Left ventricle myocardium superior (tissue), 1 donor: ENCODE measurements around the gene ADNP. TPM values are rescaled to one million over a fixed set of nuclear protein-coding genes. Genes with fewer than 3 reads are reported as not detected.

Source experiments
- ATAC-seq: fragments of 200-7000 bp; cut with Tn5 transposase; one replicate; pipeline ENCODE4 v1.9.1; 2020; ENCODE audit warnings: mild to moderate bottlenecking, moderate library complexity
- DNase-seq: peaks from one replicate; pipeline ENCODE4 v3.0.0-alpha.2; 2020
- intact Hi-C: fragments of 100-400 bp; cut with micrococcal nuclease; formaldehyde crosslinking; loops from one replicate; pipeline ENCODE4 v1.11.0; 2022
- total RNA-seq: library from RNA; stranded (reverse); fragmentation: NEBNext Ultra II Directional; extraction: Animal tissue kit (Norgen Biotek cat#: 25700); gene quantifications from one replicate; pipeline ENCODE4 v1.2.1, GENCODE V29; 2021
- donor health status: DM: no; HTN: yes; CAD: no; lungs with severe emphysema.

Gene ADNP
- total RNA-seq, 1 donor from 2014 or later = 34.2 TPM

DNA sequence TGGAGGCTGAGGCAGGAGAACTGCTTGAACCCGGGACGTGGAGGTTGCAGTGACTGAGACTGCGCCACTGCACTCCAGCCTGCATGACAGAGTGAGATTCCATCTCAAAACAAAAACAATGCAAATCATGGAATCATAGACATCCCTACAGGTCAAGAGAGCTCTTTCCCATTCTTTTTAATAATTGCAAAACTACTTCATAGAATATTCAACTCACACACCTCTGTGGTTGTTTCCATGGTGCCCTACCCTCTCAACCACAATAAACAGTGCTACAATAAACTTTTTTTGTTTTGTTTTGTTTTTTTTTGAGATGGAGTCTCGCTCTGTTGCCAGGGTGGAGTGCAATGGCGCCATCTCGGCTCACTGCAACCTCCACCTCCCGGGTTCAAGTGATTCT lies 11.8 kb upstream of the ADNP start:
- intact Hi-C loops = no loop called here
- ATAC-seq = no peak

DNA sequence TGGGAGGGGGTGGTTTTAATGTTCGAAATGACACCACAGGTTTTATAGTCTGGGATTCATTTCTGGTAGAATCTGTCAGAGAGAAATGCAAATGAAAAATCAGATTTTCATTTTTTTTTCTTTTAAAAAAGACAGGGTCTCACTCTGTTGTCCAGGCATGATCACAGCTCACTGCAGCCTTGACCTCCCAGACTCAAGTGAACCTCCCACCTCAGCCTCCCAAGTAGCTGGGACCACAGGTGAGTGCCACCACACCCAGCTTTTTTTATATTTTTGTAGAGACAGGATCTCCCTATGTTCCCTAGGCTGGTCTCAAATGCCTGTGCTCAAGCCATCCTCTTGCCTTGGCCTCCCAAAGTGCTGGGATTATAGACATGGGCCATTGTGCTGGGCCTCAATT lies 2.4 kb upstream of the ADNP start:
- ATAC-seq (no peak), DNase-seq (no peak)
- intact Hi-C loops = loop anchor here (2.0 kb wide), 1 partner anchor 25 kb away; the partner anchor contains the start of genes DPM1 and MOCS3

More for the DNA sequence above, 11.8 kb upstream of the ADNP start:
- DNase-seq = no peak

DNA sequence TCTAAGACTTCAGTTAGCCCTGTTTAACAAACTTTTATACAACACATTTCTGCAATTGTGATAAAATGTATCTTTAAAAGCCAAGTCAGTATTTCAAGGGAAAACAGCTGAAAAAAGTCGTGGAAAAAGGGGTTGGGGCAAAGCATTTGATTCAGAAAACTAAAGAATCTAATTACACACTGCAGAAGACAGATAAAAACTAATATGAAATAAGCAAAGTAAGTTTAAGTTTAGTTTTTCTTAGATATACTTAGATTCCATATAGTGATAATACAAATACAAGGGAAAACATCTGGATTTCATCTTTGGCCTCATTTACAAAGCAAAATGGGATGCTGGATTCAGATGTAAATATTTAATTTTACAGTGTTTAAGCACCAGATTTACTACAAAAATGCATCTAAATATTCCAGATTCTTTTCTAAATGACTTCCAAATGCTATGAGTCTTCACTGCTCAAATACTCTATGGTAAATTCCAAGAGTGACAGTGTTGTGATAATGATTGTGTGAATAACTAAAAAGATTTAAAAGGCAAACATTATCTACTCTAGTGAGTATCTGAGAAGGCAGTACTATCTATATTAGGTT lies 1.5 kb upstream of the ADNP start:
- DNase-seq (no peak), ATAC-seq (no peak)
- intact Hi-C loops = loop anchor here (2.0 kb wide), 1 partner anchor 26 kb away; the partner anchor contains the start of genes DPM1 and MOCS3

DNA sequence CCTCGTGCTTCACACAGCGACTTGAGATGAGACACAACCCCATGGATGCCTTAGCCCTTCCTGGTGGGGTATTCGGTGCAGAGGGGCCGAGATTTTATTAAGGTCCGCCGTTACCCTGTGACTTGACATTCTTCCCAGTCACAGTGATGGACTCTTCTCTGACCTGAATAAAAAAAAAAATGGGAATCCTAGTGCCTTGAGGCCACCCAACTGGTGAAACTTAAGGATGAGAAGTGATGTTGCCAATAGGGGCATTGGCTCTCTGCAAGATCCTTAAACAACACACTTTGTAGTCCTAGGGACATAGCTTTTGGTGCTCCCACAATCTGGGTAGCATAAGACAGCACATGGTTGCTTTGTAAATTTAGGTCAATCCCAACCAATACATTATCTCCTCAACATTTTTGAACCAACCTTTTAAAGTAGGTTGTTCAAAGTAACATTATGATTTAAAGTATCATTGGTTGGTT lies 814 bp upstream of the ADNP start:
- intact Hi-C loops = loop anchor here (2.0 kb wide), 1 partner anchor 27 kb away; the partner anchor contains the start of genes DPM1 and MOCS3
- DNase-seq (no peak), ATAC-seq (no peak)

DNA sequence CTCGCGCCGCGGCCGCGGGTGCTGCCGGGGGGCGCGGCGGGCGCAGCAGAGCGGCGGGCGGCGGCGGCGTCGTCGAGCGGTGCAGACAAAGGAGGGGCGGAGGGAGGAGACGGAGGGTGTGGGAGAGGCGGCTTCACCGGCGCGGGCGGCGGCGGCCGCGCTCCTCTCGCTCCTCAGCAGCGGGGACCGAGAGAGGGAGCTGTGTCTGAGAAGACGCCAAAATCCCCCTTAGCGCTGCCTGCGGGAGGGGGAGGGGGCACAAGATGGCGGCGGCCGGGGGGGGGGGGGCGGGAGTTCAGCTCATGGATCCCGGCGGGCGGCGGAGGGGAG lies 296 bp downstream of the ADNP start:
- intact Hi-C loops = no loop called here
- no peak for DNase-seq
- ATAC-seq = peak; percentile 58

DNA sequence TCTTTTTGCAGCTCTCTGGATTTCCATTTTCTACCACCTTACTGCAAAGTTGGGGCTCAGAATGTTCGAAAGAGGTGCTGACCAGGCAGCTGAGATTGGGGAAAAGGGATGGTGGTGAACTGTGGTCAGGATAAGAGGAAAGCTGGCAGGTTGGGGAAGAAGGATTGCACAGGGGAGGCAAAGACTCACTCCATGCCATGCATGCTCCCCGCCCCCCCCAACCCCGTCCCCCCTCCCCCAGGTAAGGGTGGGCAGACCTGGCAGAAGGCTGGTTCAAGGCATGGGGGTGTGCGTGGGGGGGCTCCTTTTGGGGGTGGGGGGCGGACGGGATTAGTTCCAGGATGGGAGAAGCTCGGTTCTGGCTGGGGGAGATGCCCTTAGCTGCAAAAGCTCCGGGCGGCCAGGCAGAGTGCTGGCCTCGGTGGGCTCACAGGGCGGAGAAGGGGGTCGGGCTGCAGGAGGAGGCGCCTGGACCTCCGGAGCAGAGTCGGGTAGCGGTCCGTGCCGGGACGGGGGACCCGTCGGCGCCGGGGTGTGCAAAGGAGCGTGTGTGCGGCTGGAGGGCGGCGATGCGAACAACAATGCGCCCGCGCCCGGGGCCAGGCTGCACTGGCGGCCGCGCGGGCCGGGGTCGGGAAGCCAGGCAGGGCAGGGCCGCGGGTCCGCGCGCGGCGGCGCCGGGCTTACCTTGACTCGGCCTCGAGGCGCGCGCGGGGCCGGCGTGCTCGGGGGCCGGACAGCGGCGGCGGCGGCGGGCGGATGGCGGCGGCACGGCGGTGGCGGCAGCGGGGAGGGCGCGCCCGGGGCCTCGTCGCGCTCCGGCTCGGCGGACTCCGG lies 880 bp downstream of the ADNP start:
- DNase-seq (peak; percentile 63), ATAC-seq (peak; percentile 3)
- intact Hi-C loops = no loop called here

DNA sequence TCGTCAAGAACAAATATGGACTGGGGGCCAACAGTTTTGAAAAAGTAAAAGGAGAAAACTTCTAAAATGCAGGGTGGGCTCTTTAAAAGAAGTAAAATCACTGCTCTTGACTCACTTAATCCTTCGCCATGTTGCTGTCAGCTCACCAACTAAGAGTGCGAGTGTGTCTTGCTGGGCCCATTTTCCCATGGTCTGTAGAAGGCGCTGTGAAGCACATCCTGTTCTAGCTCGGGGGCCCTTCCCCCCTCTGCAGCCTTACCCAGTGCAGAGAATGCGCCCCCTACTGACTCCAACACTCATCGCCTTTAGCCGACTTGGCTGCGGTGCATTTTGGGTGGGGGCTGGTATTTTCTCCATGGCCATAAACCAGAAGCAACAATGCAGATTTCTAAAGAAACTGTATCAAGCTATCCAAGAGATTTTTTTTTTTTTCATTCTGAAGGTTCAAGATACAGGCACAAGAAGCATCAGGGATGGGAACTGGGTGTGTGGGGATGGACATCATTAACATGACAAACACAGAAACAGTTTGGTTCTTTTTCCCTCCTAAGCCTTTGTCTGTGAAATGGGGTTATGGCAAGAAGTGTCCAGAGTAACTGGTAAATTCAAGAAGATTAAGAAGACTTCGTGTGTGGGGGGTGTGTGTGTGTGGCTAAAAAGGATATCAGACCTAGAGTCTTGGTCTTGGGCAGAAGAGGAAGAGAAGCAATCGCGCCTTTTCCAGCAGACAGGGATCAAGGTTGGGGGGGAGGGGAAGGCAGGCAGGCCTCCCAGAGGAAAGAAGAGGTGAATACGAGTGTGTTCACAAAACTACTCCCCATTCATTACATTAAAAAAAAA lies 1.7 kb downstream of the ADNP start:
- ATAC-seq = peak; percentile 56
- intact Hi-C loops = no loop called here
- peak; percentile 86 for DNase-seq

DNA sequence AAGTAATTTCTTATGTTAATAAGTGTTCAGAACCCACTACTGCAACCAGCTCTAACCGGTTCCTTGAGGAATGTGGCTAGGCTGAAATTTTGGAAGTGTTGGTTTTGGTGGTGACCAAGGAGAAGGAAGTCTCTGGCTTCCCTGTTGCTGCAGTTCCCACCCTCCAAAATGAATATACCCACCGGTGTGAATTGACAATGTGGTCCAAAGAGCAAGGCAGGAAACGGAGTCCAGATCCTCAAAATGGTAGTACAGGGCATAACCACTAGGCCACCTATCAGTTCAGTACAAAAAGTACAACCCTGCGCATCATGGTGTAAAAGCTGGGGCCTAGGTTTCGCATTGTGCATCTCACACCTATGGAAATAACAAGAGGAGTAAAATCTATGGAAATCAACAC lies 2.8 kb downstream of the ADNP start:
- DNase-seq (no peak), ATAC-seq (no peak)
- intact Hi-C loops = no loop called here

DNA sequence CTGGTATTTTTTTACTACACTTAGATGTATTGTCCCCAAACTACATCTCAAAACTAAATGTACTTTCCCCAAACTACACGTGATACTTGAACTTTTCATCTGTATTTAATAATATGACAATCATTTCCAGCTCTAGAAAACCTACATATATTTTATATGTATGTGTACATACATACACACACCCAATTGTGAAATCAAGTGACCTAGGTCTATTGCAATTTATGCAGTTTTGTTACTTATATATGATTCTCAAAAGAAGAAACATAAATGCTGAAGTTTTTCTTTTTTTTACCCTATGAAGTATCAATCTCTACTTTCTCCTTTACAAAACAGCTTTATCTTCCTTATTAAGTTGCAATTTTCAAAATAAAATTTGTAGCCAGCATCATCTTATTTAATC lies 4.7 kb downstream of the ADNP start:
- no peak for ATAC-seq
- intact Hi-C loops = no loop called here

DNA sequence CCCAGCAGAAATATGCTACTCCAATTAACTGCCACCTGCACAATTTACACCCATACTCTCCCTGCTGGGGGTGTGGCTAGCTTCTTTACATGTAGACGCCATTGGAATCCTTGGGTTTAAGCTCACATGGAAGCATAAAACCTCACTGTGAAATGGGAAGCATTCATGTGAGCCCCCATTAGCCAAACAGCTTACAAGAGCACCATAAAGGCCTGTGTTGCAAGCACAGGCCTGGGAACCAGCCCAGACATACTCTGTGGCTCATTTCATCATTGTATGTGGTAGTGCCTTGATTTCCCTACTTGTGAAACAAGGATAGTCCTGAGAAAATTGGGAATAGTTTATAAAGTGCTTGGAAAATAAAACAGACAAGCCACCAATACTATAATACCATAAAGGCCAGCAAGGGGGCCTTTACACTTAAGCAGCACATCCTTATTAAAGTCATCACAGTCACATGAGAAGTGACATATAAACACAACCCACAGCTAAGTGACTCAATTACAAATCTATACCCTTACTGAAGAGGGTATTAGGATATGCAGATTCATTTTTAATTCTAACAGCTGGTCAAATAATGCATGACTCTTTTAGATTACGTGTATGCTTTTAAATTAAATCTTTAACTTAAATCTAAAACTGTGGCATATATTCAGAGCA lies 6.8 kb downstream of the ADNP start:
- intact Hi-C loops = no loop called here
- no peak for DNase-seq
- no peak for ATAC-seq

More for the DNA sequence above, 4.7 kb downstream of the ADNP start:
- DNase-seq = no peak

DNA sequence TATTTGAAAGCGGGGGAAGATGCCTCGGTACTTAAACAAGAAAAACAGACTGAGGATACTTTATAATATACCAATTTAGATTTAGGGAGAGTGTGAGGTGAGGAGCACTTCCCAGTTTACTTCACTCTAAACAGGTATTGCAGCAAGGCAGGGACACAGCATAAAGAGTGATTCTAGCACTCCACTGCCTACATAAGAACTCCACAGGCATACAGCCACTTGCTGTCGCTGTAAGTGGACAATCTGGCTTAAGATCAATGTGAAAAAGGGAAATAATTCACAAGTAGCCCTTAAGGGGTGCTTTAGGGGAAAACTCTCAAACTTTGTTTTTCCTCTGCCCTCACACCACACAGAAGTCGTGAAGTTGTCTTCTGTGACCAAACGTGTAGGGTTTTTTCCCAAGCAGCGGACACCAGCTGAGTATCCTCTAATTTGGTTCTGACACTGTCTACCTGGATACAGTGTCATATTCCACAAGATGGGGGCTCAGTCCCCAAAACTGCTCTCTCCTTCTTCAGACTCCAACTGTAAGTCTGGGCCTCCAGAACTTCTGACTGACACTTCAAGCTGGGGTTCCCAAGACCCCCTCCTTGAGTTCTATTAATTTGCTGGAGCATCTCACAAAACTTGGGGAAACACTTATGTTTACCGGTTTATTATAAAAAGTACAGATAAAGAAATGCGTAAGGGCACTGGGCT lies 9.3 kb downstream of the ADNP start:
- intact Hi-C loops = no loop called here
- DNase-seq (no peak), ATAC-seq (no peak)

DNA sequence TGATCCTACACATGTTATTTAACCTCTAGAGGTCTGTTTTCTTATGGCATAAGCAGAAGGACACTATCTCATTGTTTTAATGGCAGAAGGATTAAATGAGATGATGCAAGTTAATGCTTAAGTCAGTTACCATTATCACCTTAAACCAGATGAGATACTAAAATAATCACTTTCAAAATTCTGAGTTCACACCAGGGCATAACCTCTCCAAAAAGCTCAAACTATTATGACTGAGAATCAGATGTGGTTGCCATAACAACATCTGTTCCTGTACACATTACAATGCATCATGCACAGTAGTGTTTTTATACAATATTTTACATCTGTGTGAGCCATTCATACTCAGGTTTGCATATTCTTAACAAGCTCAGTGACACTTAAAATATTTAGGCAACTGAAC lies 10.2 kb downstream of the ADNP start:
- DNase-seq (no peak), ATAC-seq (no peak)
- intact Hi-C loops = no loop called here

DNA sequence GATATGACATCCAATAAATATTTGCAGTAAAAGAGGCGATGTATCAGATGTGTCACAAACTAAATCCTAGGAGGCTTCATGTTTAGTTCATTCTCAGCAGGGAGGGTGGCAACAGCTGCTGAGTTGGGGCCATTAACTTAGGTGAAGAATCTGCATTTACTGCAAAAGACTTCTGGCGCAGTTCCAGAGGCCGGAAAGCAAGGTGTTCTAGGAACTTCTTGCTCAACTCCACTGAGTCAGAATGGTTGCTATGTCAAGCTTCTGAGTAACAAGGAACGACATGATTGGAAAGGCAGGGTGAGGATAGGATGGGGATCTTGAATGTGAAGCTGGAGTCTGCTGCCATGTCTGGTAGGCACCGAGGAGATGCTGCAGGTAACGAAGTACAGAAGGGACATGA lies 11.7 kb downstream of the ADNP start:
- ATAC-seq = no peak
- no peak for DNase-seq
- intact Hi-C loops = no loop called here

DNA sequence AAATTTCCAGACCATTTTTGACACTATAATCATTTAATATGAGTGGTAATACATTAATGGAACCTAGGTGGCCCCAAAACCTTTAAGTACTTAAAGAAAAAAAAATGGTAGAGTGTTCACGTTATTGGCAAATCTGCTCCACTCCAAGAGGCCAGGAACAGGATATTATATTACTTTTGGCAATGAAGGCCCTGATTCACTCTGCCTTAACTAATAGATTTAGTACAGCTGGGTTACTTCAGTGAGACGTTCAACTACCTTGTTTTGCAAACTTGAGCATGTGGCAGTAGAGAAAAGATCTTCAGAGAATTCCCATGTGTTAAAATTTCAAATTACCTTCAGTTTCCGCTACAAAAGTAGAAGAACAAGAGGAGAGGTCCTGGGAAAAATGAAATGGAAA lies 12.8 kb downstream of the ADNP start:
- intact Hi-C loops = no loop called here

DNA sequence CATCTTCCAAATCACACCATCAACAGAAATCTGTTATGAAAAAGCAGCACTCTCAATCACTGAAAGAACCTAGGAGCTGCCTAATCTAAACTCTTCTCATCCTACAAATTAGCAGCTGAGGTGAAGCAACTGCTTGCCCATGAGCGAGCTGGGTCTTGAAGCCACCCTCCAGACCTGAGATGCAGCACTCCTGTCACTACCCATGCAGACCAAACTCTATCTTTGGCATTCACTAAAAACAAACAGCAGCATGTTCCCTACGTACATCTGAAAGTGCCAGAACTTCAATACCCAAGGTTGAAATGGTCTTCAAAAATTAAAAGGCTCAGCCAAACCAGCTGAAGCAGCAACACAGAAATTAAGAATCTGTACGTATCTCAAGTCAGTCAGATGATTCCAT lies 14.3 kb downstream of the ADNP start:
- intact Hi-C loops = no loop called here
- DNase-seq (no peak), ATAC-seq (no peak)

More for the DNA sequence above, 12.8 kb downstream of the ADNP start:
- no peak for ATAC-seq
- no peak for DNase-seq

DNA sequence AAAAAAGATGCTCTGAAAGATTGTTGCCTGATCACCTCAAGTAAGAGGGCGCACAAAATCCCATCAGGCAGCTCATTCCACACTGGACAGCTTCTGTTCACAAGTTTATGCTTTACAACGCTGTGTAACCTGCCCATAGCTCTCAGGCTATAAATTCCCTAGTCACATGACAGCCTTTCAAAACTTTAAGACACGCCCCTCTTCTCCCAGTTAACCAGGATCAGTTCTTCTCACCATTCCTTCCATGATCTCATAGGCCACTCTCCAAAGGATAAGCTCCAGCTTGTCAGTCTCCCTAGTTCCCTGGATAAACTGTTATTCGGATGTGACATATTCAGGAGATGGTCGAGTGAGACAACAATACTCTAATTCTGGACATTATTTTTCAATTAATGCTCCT lies 15.0 kb downstream of the ADNP start:
- peak; percentile 84 for ATAC-seq
- no peak for DNase-seq
- intact Hi-C loops = no loop called here

DNA sequence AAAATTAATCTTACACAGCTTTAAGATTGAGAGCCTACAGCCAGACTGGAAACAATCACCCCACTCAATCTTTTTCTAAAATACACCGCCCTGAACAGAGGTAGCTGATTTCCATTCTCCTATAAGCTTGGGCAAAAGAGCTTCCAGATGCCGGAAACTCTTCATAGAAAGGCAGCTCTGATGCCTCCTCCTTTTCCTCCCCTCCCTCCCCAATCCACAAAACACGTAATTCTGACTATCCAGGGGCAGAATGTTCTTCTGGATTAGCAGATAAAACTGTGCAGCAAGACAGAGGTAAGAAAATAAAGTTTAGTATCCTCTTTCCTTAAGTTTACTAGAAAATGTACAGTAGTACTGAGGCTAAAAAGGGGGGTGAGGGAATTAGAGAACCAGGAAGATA lies 15.8 kb downstream of the ADNP start:
- no peak for DNase-seq
- intact Hi-C loops = no loop called here
- peak; percentile 34 for ATAC-seq

DNA sequence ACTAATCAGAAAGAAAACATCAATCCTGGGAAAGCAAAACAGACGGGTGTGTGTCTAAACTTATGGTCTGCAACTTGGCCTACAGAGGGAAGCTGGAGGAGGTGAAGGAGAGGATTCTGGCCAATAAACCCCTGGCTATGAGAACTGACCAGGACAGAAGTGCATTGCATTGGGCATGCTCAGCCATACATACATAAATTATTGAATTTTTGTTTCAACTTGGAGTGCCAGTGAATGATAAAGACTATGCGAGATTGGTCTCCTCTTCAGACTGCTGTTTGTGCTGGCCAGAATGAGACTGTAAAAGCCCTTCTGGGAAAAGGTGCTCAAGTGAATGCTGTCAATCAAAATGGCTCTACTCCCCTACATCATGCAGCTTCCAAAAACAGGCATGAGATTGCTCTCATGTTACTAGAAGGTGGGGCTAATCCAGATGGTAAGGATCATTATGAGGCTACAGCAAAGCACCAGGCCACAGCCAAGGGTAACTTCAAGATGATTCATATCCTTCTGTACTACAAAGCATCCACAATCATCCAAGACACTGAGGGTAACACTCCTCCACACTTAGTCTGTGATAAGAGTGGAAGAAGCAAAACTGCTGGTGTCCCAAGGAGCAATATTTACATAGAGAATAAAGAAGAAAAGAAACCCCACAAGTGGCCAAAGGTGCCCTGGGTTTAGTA lies 17.4 kb downstream of the ADNP start:
- no peak for DNase-seq
- intact Hi-C loops = no loop called here
- peak; percentile 27 for ATAC-seq
